Kidney tubule cell (primary cell): ENCODE results near the gene XCL2.
"Not testable (repeated sequence)": the region's sequence is repeated elsewhere in the genome, so short reads cannot be mapped to it uniquely, and the experiment has no call there.

ENCODE experiments used
- DNase-seq: peaks from one replicate; pipeline ENCODE4 v3.0.0-alpha.2; 2018; ENCODE audit warnings: low spot score

Gene XCL2, protein sequence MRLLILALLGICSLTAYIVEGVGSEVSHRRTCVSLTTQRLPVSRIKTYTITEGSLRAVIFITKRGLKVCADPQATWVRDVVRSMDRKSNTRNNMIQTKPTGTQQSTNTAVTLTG

DNA sequence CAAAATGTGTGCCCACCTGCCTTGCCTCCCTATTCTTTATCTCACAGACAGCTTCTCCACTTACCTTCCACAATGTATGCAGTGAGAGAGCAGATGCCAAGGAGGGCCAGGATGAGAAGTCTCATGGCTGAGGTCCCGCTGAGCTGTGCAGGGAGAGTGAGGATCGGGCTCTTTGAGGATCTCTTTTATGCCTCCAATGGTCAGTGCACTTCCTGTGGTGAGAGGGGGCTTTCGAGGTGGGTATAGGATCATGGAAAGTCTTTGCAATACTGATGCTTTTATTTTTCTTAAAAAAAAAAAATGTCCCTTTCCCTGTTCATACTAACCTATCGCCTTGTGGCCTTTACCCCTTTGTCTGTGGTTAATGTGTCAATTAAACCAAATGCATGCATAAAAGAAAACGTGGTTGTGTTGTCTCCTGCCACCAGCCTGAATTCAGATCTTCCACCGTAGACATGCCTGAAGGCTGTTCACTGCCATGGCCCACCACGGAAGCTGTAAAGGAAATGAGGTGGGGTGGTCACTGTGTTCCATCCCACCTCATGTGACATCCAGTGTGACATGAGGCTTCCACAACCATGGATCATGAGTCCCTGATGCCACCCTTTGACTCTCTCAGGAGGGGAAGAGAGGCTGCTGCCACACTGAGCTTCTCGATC lies at the start of gene XCL2:
Gene XCL2 (minus strand): TSS at position 158 of the 659 bp plus-strand sequence. CDS start 33 bp downstream, at position 125.
- DNase-seq, result not testable (repeated sequence)

DNA sequence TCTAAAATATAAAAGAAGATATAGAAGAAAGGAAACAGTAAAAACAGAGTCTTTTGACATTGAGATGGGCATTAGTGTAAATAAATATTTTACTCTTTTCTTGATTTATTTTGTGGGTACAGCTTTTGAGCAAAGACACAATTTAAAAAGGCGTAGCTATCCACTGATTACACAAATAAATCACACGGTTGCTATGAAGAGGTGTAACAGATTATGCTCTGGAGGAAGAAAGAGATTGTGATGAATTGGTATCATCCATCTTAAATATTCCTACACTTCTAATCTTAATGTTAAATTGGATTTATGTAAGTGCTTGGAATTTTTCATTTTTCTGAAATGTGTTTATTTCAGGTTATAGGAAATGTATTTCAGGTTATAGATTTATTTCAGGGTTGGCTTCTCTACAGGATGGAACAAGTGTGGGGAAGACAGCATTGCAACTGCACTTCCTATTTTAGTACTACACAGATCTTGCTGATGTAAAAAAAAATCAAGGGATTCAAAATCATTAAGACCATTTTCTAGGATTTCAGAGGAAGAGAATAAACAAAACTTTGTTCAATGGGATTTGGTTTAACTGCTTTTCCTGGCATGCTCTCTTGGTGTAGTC lies 47.9 kb upstream of the XCL2 start:
- no peak for DNase-seq

DNA sequence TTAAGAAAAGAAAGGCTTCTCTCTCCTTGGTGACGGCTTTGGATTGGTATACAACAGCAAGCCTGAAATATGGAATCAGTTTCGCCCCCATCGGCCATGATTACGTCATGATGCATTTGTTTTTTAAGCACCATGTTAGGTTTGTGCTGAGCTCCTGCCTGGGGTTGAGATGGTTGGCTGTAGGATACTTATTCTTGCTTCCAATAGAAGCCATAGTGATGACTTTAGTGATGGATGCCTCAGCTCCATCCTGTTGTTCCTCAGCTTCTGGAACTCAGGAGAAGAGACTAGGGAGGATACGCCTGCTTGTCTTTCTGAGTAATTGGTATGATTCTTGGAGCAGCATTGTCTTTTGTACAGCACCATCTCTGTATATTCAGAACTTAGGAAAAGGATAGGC lies 47.3 kb upstream of the XCL2 start:
- DNase-seq, result no peak

DNA sequence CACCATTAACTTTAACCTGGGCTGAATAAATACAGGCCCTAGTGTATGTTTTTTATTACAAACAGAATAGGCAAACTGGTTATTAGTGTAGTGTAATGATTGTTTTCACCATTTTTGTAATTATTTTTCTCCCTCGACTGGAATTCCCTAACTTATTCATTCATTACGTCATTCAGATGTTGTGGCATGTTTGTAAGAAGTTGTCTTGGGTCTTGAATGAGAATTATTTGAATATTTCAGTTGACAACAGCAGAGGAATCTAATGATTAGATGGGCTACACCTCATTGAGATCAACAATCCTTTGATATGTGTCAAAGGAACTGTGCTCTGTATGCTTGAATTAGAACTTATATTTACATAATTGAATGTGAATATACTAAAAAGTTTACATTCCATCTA lies 45.4 kb upstream of the XCL2 start:
- DNase-seq, result no peak

DNA sequence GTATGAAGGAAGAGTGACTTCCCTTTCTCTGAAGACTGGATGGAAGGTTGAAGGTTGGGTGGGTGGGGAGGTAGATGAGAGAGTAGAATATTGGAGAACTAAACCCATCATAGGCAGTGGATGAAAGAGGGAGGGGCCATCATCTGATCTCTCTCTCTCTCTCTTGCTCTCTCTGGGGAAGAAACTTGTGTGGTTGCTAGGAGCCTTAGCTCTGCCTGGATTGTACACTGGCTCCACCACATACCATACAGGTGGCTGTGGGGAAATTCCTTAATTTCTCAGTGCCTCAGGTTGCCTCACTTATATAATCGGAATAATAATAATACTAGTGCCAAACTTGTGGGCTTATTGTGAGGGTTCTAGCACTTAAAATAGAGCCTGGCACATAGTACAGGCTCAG lies 42.1 kb upstream of the XCL2 start:
- peak; percentile 47 for DNase-seq

DNA sequence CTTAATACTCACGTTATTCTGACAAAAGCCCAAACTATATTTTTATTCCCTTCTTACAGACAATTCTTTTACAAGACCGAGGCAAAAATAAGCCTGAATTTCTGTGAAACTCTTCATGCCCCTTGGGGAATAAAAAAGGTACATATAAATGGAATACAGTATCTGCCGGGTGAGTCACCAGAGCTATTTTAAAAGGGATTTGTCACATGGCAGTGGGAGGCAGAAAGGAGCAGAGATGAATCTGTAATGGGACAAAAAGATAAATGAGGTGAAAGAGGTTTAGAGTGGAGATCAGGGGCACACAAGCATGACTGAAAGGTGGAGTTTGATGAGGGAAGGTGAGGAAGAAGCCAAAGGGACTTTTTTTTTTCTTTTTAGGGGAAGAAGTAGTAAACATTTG lies 41.4 kb upstream of the XCL2 start:
- DNase-seq, result peak; percentile 78

DNA sequence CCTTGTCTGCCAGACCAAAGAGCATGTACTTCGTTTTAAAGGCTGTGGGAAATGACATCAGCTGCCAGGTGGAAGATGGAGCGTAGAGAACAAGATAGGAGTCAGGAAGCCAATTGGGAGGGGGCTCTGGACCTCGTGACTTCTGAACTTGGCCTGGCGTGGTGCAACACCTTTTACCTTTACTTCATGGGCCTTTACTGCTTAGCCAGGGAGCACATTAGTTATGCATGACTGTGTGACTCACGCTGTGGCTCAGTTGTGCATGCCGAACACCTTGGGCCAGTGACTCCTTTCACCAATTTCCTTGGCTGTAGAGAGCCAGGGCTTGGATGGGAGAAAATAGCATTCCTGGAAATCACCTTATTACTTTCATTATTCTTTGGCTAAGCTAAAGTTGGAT lies 39.8 kb upstream of the XCL2 start:
- DNase-seq, result peak; percentile 98

DNA sequence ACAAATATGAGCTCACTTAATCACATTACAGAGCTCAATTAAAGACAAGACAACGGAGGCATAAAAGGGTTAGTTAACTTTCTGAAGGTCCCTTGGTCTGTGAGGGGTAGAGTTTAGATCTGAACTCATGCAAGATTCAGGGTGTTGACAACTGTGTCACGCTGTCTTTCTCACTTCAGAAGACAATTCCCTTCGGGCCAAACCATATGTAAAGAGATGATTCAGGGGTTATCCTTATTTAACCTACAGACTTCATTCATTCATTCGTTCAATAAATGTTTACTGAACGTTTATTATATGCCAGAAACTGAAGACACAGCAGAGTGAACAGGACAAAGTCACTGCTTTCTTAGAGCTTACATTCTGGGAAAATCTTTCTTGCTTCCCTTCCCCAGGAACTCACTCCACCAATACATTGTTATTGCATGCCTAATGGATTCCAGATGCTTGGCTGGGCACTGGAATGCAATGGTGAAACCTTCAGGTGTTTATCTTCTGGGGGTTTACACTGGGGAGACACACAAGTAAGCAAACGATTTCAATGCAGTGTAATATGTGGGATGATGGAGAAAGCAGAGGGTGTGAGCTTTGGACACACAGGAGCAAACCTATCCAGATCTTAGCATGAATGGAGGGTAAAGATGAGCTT lies 39.0 kb upstream of the XCL2 start:
- peak; percentile 90 for DNase-seq

DNA sequence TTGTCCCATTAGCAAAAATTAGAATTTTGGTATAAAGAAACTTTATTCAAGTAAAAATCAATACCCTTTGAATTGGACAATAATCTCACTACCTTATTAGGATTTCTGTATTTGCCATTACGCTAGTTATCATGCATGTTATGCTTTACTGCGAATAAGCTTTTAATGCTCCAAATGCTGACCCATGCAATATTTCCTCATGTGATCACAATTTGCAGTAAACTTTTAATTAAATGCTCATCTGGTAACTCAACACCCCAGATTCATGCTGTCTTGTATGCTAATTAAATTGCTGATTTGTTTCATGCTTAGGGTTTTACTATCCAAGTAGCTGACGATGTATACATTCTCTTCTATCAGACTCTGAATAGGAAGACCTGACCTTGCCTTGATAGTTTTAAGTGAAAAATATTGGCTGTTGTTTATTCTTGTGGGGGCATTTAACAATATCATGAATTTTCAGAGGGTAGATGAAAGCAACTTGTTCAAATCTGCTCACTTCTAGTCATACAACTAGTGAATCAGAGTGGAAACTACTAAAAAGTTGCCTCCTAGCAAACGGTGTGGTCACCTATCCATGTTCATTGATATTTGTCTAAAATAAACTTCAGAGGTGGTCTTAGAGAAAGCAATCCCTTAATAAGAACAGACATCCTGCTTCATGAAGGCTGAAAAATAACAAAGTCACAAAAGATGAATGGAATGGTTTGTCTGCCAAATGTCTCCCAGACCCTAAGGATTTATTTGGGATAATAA lies 38.2 kb upstream of the XCL2 start:
- DNase-seq, result no peak

DNA sequence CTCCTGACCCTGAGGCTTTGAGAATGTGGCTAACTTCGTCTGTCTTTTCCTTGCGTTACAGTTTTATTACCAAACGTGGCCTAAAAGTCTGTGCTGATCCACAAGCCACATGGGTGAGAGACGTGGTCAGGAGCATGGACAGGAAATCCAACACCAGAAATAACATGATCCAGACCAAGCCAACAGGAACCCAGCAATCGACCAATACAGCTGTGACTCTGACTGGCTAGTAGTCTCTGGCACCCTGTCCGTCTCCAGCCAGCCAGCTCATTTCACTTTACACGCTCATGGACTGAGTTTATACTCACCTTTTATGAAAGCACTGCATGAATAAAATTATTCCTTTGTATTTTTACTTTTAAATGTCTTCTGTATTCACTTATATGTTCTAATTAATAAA lies 37.2 kb upstream of the XCL2 start:
- DNase-seq, result not testable (repeated sequence)

DNA sequence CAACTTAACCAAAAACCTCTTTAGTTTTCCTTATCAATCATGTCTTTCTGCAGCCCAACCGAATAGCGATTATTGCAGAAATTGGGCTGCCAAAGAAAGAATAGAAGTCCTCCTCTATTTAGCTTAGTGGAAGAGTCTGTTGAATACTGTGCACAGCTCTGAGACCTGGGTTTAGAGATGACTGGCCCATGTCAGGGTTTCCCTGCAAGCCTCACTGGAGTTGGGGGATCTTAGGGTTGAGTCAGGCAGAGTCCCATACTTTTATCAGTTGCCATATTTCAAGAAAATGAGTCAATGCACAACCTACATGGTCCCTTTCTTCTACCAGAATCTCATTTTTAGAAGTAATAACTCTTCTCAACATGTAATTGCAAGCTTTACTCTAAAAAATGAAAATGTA lies 36.5 kb upstream of the XCL2 start:
- not testable (repeated sequence) for DNase-seq

DNA sequence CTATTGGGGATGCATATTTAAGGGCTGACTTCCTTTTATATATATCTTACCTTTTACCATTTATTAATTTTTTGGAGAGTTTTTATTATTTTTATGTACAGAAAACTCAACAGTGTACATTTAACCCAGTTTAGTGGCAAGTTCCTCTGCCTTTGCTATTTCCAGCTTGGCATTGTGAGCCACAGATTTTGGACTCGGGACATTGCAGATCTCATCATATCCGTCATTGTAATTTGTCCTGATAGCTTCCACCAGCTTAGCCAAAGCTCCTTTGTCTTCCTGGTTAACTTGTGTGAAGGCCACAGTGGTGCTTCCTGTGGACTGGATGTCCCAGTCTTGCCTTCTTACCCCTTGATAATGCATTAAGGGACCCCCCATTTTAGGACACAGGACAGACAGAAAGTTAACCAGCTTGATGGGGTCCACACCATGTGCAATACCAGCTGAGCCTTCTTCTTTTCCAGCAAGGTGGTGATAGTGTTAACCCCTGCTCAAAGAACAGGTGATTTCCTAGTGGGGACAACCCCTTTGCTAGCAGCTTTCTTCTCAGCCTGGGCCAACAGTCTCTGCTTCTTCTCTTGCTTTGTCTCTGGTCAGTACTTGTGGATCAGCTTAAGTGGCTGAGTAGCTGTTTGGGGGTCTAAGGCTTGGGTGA lies 34.9 kb upstream of the XCL2 start:
- not testable (repeated sequence) for DNase-seq

DNA sequence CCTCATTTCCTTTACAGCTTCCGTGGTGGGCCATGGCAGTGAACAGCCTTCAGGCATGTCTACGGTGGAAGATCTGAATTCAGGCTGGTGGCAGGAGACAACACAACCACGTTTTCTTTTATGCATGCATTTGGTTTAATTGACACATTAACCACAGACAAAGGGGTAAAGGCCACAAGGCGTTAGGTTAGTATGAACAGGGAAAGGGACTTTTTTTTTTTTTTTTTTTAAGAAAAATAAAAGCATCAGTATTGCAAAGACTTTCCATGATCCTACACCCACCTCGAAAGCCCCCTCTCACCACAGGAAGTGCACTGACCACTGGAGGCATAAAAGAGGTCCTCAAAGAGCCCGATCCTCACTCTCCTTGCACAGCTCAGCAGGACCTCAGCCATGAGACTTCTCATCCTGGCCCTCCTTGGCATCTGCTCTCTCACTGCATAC lies 32.5 kb upstream of the XCL2 start, which contains the start of gene XCL1:
Gene XCL1 (plus strand): TSS at position 361 of the 444 bp plus-strand sequence. CDS start 33 bp downstream, at position 394.
- DNase-seq, result not testable (repeated sequence)

DNA sequence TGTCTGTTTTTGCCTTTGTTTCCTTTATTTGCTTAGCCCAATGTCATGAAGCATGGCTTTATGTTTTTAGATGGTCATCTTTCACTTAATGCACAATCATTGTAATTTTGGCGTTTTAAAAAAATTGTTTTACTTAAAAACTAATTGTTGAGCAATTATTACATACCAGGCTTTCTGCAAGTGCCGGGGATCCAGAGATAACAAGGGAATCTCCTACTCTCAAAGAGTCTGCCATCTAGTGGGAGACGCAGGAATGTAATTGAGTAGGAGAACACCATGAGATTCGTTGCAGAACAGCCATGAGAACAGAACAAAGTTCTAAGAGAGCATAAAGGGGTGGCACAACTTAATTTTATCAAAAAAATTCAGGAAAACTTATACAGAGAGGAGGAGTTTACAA lies 30.4 kb upstream of the XCL2 start:
- peak; percentile 34 for DNase-seq

DNA sequence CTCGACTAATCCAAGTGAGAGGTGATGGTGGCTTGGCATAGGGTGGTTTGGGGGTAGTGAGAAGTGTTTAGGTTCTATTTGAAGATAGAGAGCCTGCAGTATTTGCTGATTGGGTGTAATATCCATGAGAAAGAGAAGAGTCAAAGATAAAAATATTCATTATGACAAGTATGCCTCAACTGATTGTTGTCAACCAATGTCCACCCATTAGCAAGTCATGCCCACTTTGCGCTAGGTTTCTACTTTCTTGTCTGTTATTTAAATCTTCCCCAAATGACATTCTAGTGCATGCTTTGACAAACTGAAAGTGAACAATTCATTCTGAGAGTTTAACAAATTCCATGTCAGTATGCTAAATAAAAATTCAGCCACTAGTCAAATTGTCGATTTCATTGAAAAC lies 28.8 kb upstream of the XCL2 start:
- DNase-seq, result no peak

DNA sequence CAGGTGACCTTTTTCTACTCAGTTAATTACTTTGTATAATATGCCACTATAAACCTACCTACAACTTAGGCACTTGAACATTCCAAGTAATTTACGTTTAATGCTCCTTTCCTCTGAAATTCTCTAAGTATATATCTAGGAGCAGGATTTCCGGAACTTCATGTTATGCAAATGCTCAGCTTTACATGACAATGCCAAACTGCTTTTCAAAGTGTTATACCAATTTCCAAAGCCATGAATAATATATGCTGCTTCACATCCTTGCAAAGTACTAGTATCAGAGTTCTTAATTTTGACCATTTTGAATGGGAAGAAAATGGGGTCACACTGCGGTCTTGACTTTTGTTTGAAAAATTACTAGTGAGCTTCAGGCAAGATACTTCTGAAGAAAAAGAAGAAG lies 26.9 kb upstream of the XCL2 start:
- no peak for DNase-seq

DNA sequence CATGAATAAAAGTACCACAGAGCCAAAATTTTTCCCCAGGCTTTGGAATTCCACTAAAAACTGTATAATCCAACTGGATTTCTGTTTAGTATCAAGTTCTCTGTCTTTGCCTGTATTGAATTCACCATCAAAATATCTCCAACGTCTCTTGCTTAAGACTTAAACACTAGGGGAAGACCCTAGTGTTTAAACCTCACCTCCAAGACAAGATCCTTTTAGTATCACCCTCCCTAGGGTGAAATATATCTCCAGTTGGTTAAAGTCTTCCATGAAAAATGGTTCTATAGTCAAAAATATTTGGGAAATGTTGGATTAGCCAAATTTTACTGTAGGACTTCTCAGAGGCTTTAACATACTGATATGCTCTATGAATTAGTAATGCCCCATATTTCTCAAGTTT lies 24.5 kb upstream of the XCL2 start:
- DNase-seq, result no peak

DNA sequence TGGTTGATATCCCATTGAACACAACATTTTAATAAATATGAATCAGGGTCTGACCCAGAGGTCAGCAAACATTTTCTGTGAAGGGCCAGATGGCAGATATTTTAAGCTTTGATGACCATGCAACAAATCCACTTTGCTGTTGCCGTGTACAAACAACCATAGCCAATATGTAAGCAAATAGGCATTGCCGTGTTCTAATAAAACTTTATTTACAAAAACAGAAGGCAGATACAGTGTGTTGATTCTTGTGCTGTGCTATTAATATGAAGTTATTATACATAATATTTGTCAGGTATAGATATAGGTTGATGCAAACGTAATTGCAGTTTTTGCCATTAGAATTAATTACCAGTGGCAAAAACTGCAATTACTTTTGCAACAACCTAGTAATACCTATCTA lies 23.8 kb upstream of the XCL2 start:
- DNase-seq, result no peak

DNA sequence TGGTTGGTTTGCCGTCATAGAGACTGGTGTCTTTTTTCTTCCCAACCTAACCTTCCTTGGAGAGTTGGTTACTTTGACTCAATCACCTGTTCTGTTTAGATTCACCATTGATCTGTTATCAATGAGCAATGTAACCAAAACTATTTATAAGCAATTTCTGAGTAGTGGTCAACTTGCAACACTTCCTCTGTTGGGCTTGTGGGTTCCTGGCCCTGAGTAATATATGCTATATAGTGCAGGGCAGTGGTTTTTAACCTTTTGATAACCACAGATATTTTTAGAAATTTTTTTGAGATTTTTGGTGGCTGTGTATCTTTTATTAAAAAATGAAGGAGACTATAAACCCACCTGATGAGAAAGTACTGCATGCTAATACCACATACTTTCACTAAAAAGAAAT lies 23.2 kb upstream of the XCL2 start:
- no peak for DNase-seq

DNA sequence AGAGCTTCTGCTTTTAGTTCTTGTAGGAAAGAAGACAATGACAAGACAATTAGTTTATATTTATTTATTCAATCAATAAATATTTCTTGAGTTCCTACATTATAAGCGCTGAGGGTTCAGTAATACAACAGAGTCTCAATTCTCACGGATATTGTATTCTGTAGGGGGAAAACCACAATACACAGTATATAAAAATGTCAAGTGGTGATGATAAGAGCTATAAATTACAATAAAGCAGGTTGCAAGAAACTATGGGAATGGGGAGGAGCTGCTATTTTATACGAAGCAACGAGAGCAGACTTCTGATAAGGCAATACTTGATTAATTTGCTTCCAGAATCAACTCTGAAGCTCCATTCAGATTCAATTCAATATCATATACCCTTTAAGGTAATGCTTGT lies 22.0 kb upstream of the XCL2 start:
- DNase-seq, result no peak

DNA sequence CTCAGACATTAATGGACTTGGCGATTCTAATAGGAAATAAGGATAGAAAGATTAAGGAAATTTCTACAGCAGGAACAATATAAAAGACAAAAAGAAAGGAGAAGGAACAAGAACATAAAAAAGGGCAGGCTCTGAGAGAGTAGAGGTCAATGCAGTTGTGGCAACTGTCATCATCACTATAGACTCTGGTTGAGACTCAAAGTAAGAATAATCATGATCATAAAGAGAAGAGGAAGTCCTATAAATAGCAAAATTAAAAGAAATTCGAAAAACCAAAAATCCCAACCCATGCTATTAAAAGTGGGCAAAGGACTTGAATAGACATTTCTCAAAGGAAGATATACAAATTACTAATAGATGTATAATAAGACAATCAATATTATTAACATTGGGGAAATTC lies 18.2 kb upstream of the XCL2 start:
- no peak for DNase-seq

DNA sequence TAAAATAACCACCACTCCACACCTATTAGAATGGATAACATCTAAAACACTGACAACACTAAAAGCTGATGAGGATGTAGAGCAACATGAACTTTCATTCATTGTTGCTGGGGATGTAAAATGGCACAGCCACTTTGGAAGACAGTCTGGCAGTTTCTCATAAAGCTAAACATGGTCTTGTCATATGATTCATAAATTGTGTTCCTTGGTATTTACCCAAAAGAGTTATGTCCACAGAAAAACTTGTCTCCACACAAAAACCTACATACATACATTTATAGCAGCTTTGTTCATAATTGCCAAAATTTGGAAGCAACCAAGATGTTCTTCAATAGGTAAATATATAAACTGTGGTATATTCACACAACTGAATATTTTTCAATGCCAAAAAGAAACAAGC lies 16.6 kb upstream of the XCL2 start:
- no peak for DNase-seq
